Kidney (tissue), 14 donors: ENCODE measurements around the gene NOG. TPM values are rescaled to one million over a fixed set of nuclear protein-coding genes. Genes with fewer than 3 reads are reported as not detected.

Experiments
- DNase-seq, 5 donors: peaks; one replicate each; pipeline ENCODE4 v3.0.0-alpha.2; 2013 to 2020
- FAIRE-seq: peaks from 2 replicates; lab custom pipeline; 2012; peaks lifted over from hg19 to GRCh38; lab: Jason Lieb, UNC
- H3K27ac ChIP-seq, 2 donors: one replicate each; pipeline ENCODE4 v1.7.0; 2013; ENCODE audit warnings: low read depth in 2 of 2, low read length in 2 of 2, inconsistent platforms in 1 of 2
- H3K27me3 ChIP-seq: one replicate; pipeline ENCODE4 v1.7.1; 2013; ENCODE audit warnings: low read length, inconsistent platforms; ENCODE audit not compliant: control insufficient read depth, insufficient read depth
- H3K36me3 ChIP-seq, 3 donors: one replicate each; pipeline versions ENCODE4 v1.7.0 to v1.7.1; 2013; ENCODE audit warnings: low read length in 3 of 3, control low read depth in 1 of 3, inconsistent platforms in 1 of 3; ENCODE audit not compliant: insufficient read depth in 3 of 3, control insufficient read depth in 2 of 3
- H3K4me1 ChIP-seq, 3 donors: one replicate each; pipeline versions ENCODE4 v1.7.0 to v1.7.1; 2013; ENCODE audit warnings: low read length in 3 of 3, inconsistent platforms in 1 of 3, low read depth in 1 of 3; ENCODE audit not compliant: control insufficient read depth in 2 of 3, insufficient read depth in 2 of 3
- H3K4me3 ChIP-seq, 3 donors: one replicate each; pipeline versions ENCODE4 v1.7.0 to v1.8.1; 2013; ENCODE audit warnings: low read length in 3 of 3, control low read depth in 1 of 3, inconsistent platforms in 1 of 3
- H3K9ac ChIP-seq, 3 donors: one replicate each; pipeline versions ENCODE4 v1.7.0 to v1.7.1; 2013; ENCODE audit warnings: low read length in 3 of 3, control low read depth in 1 of 3, inconsistent platforms in 1 of 3
- H3K9me3 ChIP-seq, 3 donors: one replicate each; pipeline versions ENCODE4 v1.7.0 to v1.7.1; 2013; ENCODE audit warnings: low read length in 3 of 3, control low read depth in 1 of 3, inconsistent platforms in 1 of 3; ENCODE audit not compliant: control insufficient read depth in 2 of 3, insufficient read depth in 1 of 3
- intact Hi-C: fragments of 100-400 bp; cut with DNase I; formaldehyde crosslinking; loops from one replicate; pipeline ENCODE4 v1.11.1; 2022
- polyA plus RNA-seq: library from polyadenylated mRNA; stranded (reverse); fragments of 350-450 nt; fragmentation: Illumina TruSeq; extraction: RNeasy Lipid Tissue Mini Kit (QIAGEN cat#74804); gene quantifications from one replicate; pipeline ENCODE4 v1.2.3, GENCODE V29; 2014; ENCODE audit warnings: low read depth, low replicate concordance; ENCODE audit not compliant: insufficient read depth
- total RNA-seq: library from RNA; stranded (reverse); fragmentation: NEBNext Ultra II Directional; extraction: Animal tissue kit (Norgen Biotek cat#: 25700); gene quantifications from one replicate; pipeline ENCODE4 v1.2.1, GENCODE V29; 2021
- TF ChIP-seq, protein P1 (sequence below): IDR thresholded peaks from 3 replicates; pipeline ENCODE4 v1.5.1; 2012; ENCODE audit warnings: mild to moderate bottlenecking, moderate library complexity, borderline replicate concordance; ENCODE audit not compliant: insufficient read depth; ENCODE audit errors: extremely low read depth
- donor health status: control.
- donor health status: control.
- donor health status: control.
- donor health status: control.
- donor health status: control.
- donor health status: DM: yes; HTN: yes; CAD: no.
- donor health status: Normal renal cell carcinoma (clear cell type).

NOG gene
- total and polyA plus RNA-seq, 2 donors from 2014 or later: 0.34 to 0.98 TPM

DNA sequence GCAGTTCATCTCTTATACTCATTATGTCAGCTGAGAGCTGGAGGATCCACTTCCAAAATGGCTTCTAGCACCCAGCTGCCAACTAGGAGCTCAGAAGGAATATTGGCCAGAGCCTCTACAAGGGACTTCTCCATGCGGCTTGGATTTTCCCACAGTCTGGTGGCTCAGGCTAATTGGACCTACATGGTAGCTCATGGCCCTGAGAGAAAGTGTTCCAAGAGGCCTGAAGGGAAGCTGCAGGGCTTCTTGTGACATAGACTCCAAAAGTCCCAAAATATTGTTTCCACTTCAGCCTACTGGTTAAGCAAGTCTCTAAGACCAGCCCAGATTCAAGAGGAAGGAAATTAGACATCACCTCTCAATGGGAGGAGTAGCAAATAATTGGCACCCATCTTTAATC, 6.8 kb downstream of the NOG start:
- no peaks in the 10 kb centered on the region for H3K27me3 ChIP-seq
- no peak overlapping the region for H3K4me3 ChIP-seq
- DNase-seq (no peak), FAIRE-seq (no peak)
- H3K36me3 ChIP-seq: no peaks in the 10 kb centered on the region
- H3K9ac ChIP-seq: no peak overlapping the region
- no peak overlapping the region for H3K27ac ChIP-seq
- H3K4me1 ChIP-seq: peaks cover 0 to 8% (median 7%) of the 10 kb centered on the region in 3 donors
- H3K9me3 ChIP-seq: no peaks in the 10 kb centered on the region
- TF ChIP-seq, protein P1, sequence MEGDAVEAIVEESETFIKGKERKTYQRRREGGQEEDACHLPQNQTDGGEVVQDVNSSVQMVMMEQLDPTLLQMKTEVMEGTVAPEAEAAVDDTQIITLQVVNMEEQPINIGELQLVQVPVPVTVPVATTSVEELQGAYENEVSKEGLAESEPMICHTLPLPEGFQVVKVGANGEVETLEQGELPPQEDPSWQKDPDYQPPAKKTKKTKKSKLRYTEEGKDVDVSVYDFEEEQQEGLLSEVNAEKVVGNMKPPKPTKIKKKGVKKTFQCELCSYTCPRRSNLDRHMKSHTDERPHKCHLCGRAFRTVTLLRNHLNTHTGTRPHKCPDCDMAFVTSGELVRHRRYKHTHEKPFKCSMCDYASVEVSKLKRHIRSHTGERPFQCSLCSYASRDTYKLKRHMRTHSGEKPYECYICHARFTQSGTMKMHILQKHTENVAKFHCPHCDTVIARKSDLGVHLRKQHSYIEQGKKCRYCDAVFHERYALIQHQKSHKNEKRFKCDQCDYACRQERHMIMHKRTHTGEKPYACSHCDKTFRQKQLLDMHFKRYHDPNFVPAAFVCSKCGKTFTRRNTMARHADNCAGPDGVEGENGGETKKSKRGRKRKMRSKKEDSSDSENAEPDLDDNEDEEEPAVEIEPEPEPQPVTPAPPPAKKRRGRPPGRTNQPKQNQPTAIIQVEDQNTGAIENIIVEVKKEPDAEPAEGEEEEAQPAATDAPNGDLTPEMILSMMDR: no peak
- intact Hi-C loops: no loop called here

DNA sequence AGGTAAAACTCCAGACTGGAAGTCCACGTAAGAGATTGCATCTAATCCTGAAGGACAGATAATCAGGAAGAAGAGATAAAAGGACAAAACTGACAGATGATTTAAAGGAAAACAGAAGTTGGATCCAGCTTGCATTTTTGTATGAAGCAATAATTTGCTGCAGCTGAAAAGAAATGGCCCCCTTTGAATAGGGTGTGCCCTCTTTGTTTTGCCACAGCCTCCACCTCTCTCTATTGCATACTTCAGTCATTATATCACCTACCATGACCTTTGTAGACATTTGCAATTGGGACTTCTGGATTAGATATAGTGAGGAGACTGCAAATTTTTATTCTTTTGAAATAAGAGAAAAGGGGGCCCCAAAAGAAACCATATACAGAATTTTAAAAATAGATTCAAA, 8.1 kb downstream of the NOG start:
- no peaks in the 10 kb centered on the region for H3K27me3 ChIP-seq

DNA sequence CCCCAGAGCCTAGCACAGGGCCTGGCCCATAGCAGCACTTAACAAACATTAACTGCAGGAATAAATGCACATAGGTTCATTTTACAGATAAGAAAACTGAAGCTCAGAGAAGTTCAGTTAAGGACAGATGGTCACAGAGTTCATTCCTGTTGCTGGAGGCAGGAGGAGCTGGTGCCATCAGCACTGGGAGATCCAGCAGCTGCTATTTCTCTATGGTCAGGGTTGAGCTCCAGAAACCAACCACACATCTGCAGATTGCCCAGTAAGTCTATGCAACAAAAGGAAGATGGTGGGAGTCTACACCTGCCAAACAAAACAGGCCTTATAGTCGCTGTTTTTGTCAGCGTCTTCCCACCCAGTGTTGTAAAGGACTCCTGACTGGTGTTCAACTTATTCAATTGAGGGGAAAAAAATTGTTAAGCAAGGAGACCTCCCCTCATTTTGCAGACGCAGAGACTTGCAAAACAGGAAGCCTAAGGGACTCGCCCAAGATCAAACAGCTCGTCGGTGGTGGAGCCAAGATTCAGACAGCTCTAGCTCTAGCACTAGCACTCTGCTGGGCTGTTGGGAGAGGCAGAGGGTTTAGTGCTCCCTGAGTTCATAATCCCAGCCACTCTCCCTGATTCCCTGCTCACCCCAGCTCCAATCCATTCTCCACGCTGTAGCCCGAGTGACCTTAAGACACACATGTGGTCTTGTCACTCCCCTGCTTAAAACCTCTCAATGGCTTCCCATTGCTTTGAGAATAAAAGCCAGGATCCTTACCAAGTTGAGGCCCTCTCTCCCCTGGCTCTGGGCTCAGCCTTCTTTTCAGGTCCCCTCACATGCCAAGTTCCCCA, 9.0 kb downstream of the NOG start:
- Histone ChIP-seq H3K4me3 (no peak overlapping the region), H3K4me1 (peaks cover 0 to 4% (median 2%) of the 10 kb centered on the region in 3 donors), H3K36me3 (no peaks in the 10 kb centered on the region), H3K27ac (no peak overlapping the region), H3K27me3 (no peaks in the 10 kb centered on the region), H3K9ac (no peak overlapping the region), H3K9me3 (no peaks in the 10 kb centered on the region)
- TF ChIP-seq, protein P1: no peak
- intact Hi-C loops: no loop called here
- DNase-seq (no peak), FAIRE-seq (no peak)

More for the DNA sequence above, 8.1 kb downstream of the NOG start:
- FAIRE-seq: no peak
- H3K36me3 ChIP-seq: no peaks in the 10 kb centered on the region
- H3K9ac ChIP-seq: no peak overlapping the region
- H3K27ac ChIP-seq: no peak overlapping the region
- H3K9me3 ChIP-seq: no peaks in the 10 kb centered on the region
- H3K4me1 ChIP-seq: peaks cover 0 to 4% (median 2%) of the 10 kb centered on the region in 3 donors
- intact Hi-C loops: no loop called here
- TF ChIP-seq, protein P1: no peak
- DNase-seq: no peak
- no peak overlapping the region for H3K4me3 ChIP-seq
